Suprapubic skin (tissue), 4 donors: Measurements from ENCODE around the gene PARP1. TPM values are rescaled to one million over a fixed set of nuclear protein-coding genes. Genes with fewer than 3 reads are reported as not detected.

Experiments used
- DNase-seq, 2 donors: peaks; one replicate each; pipeline ENCODE4 v3.0.0-alpha.2; 2019; ENCODE audit warnings: low spot score in 2 of 2
- H3K27ac ChIP-seq: fragments of 200-600 bp; sonication (generic); one replicate; pipeline ENCODE4 v1.5.1; 2019
- H3K27me3 ChIP-seq: fragments of 200-600 bp; sonication (generic); one replicate; pipeline ENCODE4 v1.5.1; 2019
- H3K36me3 ChIP-seq: fragments of 200-600 bp; sonication (generic); one replicate; pipeline ENCODE4 v1.5.1; 2019
- H3K4me1 ChIP-seq: fragments of 200-600 bp; sonication (generic); one replicate; pipeline ENCODE4 v1.5.1; 2019
- H3K4me3 ChIP-seq: fragments of 200-600 bp; sonication (generic); one replicate; pipeline ENCODE4 v1.5.1; 2019; ENCODE audit warnings: mild to moderate bottlenecking
- H3K9me3 ChIP-seq: fragments of 200-600 bp; sonication (generic); one replicate; pipeline ENCODE4 v1.5.1; 2019
- EP300 ChIP-seq: sonication (generic); formaldehyde crosslinking; IDR thresholded peaks from one replicate; pipeline ENCODE4 v1.6.1; 2017; ENCODE audit warnings: antibody characterized with exemption
- POLR2A ChIP-seq, 2 donors: fragments of 450-650 bp; IDR thresholded peaks; one replicate each; pipeline ENCODE4 v1.6.1; 2017; ENCODE audit warnings: antibody characterized with exemption in 2 of 2, mild to moderate bottlenecking in 2 of 2, moderate library complexity in 2 of 2
- POLR2AphosphoS5 ChIP-seq, 3 donors: sonication (generic); formaldehyde crosslinking; IDR thresholded peaks; one replicate each; pipeline ENCODE4 v1.6.1; 2017; ENCODE audit warnings: antibody characterized with exemption in 3 of 3
- WGBS: methylation state at CpG from one replicate; pipeline ENCODE4 v1.1.5; 2018; 5-methylcytosine and 5-hydroxymethylcytosine counted together
- total RNA-seq, 4 donors: library from RNA; depleted of rRNA; stranded (reverse); fragments of >200 nt; gene quantifications; one replicate each; pipeline ENCODE4 v1.1.0, GENCODE V29; 2016
- TF ChIP-seq, protein P1 (sequence below), 2 donors: fragments of 200-600 bp in 1 of 2; fragments of 450-650 bp in 1 of 2; sonication (generic) in 1 of 2; IDR thresholded peaks; one replicate each; pipeline ENCODE4 v1.5.1; 2016 to 2019; ENCODE audit warnings: antibody characterized with exemption in 2 of 2, mild to moderate bottlenecking in 1 of 2, moderate library complexity in 1 of 2

The PARP1 gene
- total RNA-seq, 4 donors from 2014 or later, result 55.7 to 70.0 (median 60.6) TPM

DNA sequence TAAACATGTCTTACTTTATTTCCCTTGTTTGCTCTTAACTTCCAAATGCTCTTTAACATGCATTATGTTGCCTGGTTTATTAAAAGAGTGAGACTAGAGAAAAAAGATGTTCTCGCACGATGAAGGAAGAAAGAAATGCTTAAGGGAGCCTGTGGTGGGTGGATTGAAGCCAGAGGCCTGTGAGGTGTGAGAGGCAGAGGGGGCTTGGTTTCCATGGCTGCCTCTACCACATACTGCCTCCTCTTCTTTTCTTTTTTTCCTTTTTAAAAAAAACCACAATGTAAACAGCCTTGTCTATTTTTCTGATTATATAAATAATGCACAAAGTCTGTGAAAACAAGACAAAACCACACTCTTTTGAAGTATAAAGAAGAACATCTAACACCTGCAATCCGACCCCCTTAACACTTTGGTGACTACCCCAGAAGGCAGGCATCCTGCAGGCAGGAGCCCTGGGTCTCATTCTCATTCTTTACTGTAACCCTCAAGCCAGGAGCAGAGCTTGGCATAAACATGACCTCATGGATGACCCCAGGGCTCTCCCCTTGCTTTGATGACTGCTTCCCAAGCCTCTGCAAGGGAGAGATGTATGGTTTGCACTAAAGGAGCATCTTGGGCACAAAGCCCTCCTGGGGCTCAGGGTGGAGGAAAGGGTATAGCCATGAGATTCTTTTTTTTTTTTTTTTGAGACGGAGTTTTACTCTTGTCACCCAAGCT lies 10.1 kb upstream of the PARP1 start:
- Histone ChIP-seq H3K9me3 (no peaks in the 10 kb centered on the region), H3K27me3 (no peaks in the 10 kb centered on the region), H3K36me3 (no peaks in the 10 kb centered on the region), H3K4me1 (no peaks in the 10 kb centered on the region), H3K4me3 (no peak overlapping the region), H3K27ac (no peak overlapping the region)
- DNase-seq, result no peak
- TF ChIP-seq POLR2A (IDR thresholded peaks at IDR 0.05), result no peak
- no peak for TF ChIP-seq EP300
- TF ChIP-seq, protein P1, sequence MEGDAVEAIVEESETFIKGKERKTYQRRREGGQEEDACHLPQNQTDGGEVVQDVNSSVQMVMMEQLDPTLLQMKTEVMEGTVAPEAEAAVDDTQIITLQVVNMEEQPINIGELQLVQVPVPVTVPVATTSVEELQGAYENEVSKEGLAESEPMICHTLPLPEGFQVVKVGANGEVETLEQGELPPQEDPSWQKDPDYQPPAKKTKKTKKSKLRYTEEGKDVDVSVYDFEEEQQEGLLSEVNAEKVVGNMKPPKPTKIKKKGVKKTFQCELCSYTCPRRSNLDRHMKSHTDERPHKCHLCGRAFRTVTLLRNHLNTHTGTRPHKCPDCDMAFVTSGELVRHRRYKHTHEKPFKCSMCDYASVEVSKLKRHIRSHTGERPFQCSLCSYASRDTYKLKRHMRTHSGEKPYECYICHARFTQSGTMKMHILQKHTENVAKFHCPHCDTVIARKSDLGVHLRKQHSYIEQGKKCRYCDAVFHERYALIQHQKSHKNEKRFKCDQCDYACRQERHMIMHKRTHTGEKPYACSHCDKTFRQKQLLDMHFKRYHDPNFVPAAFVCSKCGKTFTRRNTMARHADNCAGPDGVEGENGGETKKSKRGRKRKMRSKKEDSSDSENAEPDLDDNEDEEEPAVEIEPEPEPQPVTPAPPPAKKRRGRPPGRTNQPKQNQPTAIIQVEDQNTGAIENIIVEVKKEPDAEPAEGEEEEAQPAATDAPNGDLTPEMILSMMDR (IDR thresholded peaks at IDR 0.05), result no peak
- TF ChIP-seq POLR2AphosphoS5 (IDR thresholded peaks at IDR 0.05), result no peak
- 73% methylated on average over 4 of the region's 4 CpGs for WGBS

DNA sequence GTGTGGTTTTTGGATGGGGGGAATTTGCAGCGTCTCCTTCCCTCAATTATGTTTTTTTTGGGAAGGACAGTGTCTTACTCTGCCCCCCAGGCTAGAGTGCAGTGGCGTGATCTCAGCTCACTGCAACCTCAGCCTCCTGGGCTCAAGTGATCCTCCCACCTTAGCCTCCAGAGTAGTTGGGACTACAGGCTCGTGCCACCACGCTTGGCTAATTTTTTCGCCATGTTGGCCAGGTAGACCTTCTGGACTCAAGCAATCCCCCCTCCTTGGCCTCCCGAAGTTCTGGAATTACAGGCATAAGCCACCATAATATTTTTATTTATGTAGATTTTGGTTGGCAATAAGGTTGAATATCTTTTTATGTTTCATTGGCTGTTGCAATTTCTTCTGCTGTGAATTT lies 9.5 kb upstream of the PARP1 start:
- Histone ChIP-seq H3K27me3 (no peaks in the 10 kb centered on the region), H3K27ac (no peak overlapping the region), H3K4me3 (no peak overlapping the region), H3K4me1 (no peaks in the 10 kb centered on the region), H3K9me3 (no peaks in the 10 kb centered on the region), H3K36me3 (no peaks in the 10 kb centered on the region)
- no peak for DNase-seq
- TF ChIP-seq POLR2AphosphoS5 (IDR thresholded peaks at IDR 0.05), result no peak
- TF ChIP-seq, protein P1 (IDR thresholded peaks at IDR 0.05), result no peak
- TF ChIP-seq POLR2A (IDR thresholded peaks at IDR 0.05), result no peak
- TF ChIP-seq EP300, result no peak
- 78% methylated on average over 6 of the region's 6 CpGs for WGBS

DNA sequence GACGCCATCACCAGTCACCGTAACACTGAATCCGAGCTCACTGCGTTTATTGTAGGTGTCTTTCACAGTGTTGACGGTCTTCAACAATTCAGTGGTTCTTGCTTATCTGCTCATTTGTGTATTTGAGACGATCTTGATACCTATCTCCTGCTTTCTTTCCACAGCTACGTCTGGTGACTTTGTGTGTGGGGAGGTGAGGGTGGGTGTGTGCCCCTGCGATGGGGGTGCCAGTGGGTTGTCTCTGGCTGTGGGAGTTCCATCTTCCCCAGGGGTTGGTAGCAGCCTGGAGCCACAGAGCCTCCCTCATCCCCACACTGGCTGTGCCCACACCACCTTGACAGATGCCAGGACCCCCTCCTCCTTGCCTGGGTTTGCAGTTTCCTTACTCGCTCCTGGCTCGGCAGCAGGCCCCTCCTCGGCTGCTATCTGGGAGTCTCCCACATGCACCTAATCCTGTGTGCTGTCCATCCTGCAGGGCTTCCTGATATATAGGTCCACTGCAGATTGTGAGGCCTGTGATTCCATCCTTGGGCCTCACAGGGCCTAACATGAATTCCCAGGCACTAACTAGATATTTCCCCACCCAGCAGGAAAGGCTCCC lies 6.3 kb upstream of the PARP1 start:
- DNase-seq, result peak in 1 of 2 donors; percentile 44
- Histone ChIP-seq H3K4me1 (no peaks in the 10 kb centered on the region), H3K27ac (no peak overlapping the region), H3K9me3 (no peaks in the 10 kb centered on the region), H3K4me3 (no peak overlapping the region), H3K36me3 (no peaks in the 10 kb centered on the region), H3K27me3 (no peaks in the 10 kb centered on the region)
- WGBS, result 79% methylated on average over 11 of the region's 11 CpGs
- TF ChIP-seq, protein P1 (IDR thresholded peaks at IDR 0.05), result no peak
- TF ChIP-seq POLR2AphosphoS5 (IDR thresholded peaks at IDR 0.05), result no peak
- no peak for TF ChIP-seq POLR2A (IDR thresholded peaks at IDR 0.05)
- no peak for TF ChIP-seq EP300

DNA sequence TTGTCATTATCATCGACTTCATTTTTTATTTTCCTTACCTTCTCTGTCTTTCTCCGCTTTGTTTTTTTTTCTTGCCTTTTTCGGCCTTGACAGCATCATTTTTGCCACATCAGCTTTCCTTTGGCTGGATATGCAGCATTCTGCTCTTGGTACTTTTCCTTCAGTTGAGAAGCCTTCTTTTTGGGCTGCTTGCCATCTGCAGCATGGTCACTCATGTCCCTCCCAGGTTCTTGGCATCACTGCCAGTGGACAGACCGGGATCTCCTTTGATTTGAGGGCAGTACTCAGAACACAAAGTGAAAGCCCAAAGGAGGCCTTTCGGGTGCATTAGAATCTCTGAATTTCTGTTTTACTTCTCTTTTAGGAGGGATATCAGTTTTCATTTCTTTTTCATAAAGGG lies 3.7 kb upstream of the PARP1 start:
- Histone ChIP-seq H3K4me3 (no peak overlapping the region), H3K4me1 (peaks cover 11% of the 10 kb centered on the region), H3K27me3 (no peaks in the 10 kb centered on the region), H3K36me3 (no peaks in the 10 kb centered on the region), H3K27ac (no peak overlapping the region), H3K9me3 (no peaks in the 10 kb centered on the region)
- peak in 1 of 2 donors; percentile 44 for DNase-seq
- 56% methylated on average over 5 of the region's 5 CpGs for WGBS
- TF ChIP-seq POLR2A (IDR thresholded peaks at IDR 0.05) (no peak), POLR2AphosphoS5 (IDR thresholded peaks at IDR 0.05) (no peak), EP300 (no peak)
- TF ChIP-seq, protein P1 (IDR thresholded peaks at IDR 0.05), result no peak

DNA sequence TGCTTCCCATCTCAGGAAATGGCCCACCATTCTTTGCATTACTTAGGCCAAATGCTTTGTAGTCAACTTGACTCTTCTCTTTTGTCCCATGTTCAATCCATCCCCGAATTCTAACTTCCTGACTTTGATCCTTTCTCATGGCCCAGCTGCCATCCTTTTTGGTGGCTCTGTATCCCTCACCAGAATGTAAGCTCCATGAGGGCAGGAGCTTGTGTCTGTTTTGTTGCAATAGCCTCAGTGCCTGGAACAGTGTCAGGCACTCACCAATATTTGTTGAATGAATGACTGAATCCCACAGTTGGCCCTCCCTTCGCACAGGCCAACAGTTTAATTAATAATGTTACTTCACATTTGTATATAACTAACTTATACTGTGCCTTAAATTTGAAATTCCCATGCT lies 3.1 kb upstream of the PARP1 start:
- 92% methylated on average over 2 of the region's 2 CpGs for WGBS
- peaks cover 17% of the 10 kb centered on the region for H3K4me1 ChIP-seq
- DNase-seq, result peak in 1 of 2 donors; percentile 22
- TF ChIP-seq, protein P1 (IDR thresholded peaks at IDR 0.05), result no peak
- no peak for TF ChIP-seq POLR2A (IDR thresholded peaks at IDR 0.05)
- H3K27me3 ChIP-seq, result no peaks in the 10 kb centered on the region
- H3K4me3 ChIP-seq, result no peak overlapping the region
- H3K9me3 ChIP-seq, result no peaks in the 10 kb centered on the region
- no peak overlapping the region for H3K27ac ChIP-seq
- no peaks in the 10 kb centered on the region for H3K36me3 ChIP-seq
